22Rv1 (cell line): ENCODE results near the gene MAGEC1.

Source experiments
- H3K27ac ChIP-seq: fragments of 450-650 bp; 2 replicates; pipeline ENCODE4 v1.5.1; 2017
- ZFX ChIP-seq: fragments of 450-650 bp; IDR thresholded peaks from 2 replicates; pipeline ENCODE4 v1.6.1; 2017; ENCODE audit warnings: antibody characterized with exemption, borderline replicate concordance
- TF ChIP-seq, protein P1 (sequence below): fragments of 450-650 bp; IDR thresholded peaks from 2 replicates; pipeline ENCODE4 v1.5.1; 2017; ENCODE audit warnings: mild to moderate bottlenecking

The MAGEC1 gene

GRCh38 chrX:141904262-141904661, 568 bp downstream of the MAGEC1 start:
- no peak for TF ChIP-seq ZFX
- TF ChIP-seq, protein P1, sequence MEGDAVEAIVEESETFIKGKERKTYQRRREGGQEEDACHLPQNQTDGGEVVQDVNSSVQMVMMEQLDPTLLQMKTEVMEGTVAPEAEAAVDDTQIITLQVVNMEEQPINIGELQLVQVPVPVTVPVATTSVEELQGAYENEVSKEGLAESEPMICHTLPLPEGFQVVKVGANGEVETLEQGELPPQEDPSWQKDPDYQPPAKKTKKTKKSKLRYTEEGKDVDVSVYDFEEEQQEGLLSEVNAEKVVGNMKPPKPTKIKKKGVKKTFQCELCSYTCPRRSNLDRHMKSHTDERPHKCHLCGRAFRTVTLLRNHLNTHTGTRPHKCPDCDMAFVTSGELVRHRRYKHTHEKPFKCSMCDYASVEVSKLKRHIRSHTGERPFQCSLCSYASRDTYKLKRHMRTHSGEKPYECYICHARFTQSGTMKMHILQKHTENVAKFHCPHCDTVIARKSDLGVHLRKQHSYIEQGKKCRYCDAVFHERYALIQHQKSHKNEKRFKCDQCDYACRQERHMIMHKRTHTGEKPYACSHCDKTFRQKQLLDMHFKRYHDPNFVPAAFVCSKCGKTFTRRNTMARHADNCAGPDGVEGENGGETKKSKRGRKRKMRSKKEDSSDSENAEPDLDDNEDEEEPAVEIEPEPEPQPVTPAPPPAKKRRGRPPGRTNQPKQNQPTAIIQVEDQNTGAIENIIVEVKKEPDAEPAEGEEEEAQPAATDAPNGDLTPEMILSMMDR = no peak
- H3K27ac ChIP-seq = no peak overlapping the region

GRCh38 chrX:141917801-141918200, 14.1 kb downstream of the MAGEC1 start:
- TF ChIP-seq ZFX = no peak
- TF ChIP-seq, protein P1 = no peak

DNA sequence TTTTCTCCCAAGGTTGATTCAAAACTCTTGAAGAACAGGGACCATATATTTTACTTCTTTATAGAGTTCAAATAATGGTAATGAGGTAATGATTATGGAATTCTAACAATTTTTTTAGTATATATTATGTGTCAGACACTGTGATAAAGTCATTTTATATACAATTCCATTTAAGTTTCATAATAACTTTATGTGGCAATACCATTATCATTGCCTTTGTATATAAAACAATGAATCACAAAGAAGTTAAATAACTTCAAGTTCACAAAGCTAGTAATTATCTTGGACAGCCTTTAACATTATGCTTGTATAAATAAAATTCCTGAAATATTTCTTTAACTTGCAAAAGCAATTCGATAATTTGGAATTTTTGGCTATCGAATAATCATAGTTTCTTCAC, 20.6 kb downstream of the MAGEC1 start:
- no peak overlapping the region for H3K27ac ChIP-seq
- TF ChIP-seq, protein P1 = no peak
- no peak for TF ChIP-seq ZFX

More at GRCh38 chrX:141917801-141918200, 14.1 kb downstream of the MAGEC1 start:
- H3K27ac ChIP-seq = no peak overlapping the region

DNA sequence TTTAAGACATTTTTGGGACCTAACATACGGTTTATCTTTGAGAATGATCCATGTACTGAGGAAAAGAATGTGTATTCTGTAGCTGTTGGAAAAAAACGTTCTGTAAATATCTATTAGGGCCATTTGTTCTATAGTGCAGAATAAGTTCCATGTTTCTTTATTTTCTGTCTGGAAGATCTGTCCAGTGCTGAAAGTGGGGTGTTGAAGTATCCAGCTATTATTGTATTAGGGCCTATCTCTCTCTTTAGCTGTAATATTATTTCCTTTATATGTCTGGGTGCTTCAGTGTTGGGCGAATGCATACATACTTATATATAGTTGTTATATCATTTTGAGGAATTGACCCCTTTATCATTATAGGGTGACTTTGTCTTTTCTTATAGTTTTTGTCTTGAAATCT, 24.7 kb downstream of the MAGEC1 start:
- H3K27ac ChIP-seq = no peak overlapping the region
- TF ChIP-seq, protein P1 = no peak
- no peak for TF ChIP-seq ZFX

DNA sequence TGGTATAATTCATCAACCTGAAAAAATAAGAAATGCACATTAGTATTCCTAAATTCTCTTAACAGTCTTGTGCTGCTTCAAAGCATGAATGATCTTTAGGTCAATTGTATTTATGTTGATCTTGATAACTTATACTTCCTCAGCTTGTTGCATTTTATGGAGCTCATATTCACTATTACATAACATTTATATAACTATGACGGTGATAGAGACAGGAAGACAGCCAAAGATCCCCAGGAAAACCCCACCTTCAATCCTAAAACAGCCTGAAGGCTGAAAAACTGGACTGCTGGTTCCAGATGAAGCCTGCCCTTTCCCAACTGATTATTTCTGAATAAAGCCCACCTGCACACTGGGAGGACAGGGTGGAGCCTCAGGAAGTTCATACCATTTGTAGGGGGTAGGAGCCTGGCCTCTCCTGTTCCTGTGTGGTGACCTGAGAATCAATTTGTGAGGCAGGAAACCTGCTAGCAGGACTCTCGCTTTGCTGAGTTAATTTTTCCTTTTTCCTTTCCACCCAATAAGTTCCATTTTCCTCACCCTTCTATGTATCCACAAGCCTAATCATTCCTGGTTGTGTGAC, 30.5 kb downstream of the MAGEC1 start:
- H3K27ac ChIP-seq = no peak overlapping the region
- TF ChIP-seq, protein P1 = no peak
- no peak for TF ChIP-seq ZFX

- TF ChIP-seq, protein P1 = no peak
- TF ChIP-seq ZFX = no peak
These were observed 32.0 kb downstream of the MAGEC1 start for GRCh38 chrX:141935645-141936044.

GRCh38 chrX:141936080-141936479, 32.4 kb downstream of the MAGEC1 start:
- TF ChIP-seq, protein P1 = peak; percentile 27; the same call in 1 of the 2 replicates
- no peak for TF ChIP-seq ZFX
- H3K27ac ChIP-seq = no peak overlapping the region

More at GRCh38 chrX:141935645-141936044, 32.0 kb downstream of the MAGEC1 start:
- H3K27ac ChIP-seq = no peak overlapping the region
